Gastrocnemius medialis (tissue), 4 donors: ENCODE results near the gene CABCOCO1. TPM values are rescaled to one million over a fixed set of nuclear protein-coding genes. Genes with fewer than 3 reads are reported as not detected.

Experiments
- ATAC-seq, 2 donors: fragments of 150-250 bp; one replicate each; pipeline ENCODE4 v1.9.1; 2016
- DNase-seq, 2 donors: peaks; one replicate each; pipeline ENCODE4 v3.0.0-alpha.2; 2019
- H3K27ac ChIP-seq, 4 donors: fragments of 200-600 bp; sonication (generic); 1 replicate in 1 of 4; 2 replicates in 3 of 4; pipeline ENCODE4 v1.5.1; 2016 to 2018; ENCODE audit warnings: mild to moderate bottlenecking in 2 of 4, moderate library complexity in 1 of 4
- H3K27me3 ChIP-seq, 3 donors: fragments of 200-600 bp; sonication (generic) in 2 of 3; 1 replicate in 1 of 3; 2 replicates in 2 of 3; pipeline versions ENCODE4 v1.5.1 to v1.6.0; 2016 to 2019; ENCODE audit warnings: mild to moderate bottlenecking in 1 of 3, moderate library complexity in 1 of 3
- H3K36me3 ChIP-seq, 2 donors: fragments of 200-600 bp; sonication (generic) in 1 of 2; one replicate each; pipeline ENCODE4 v1.5.1; 2017 to 2018
- H3K4me1 ChIP-seq, 2 donors: fragments of 200-600 bp; sonication (generic) in 1 of 2; one replicate each; pipeline ENCODE4 v1.5.1; 2016 to 2017; ENCODE audit warnings: mild to moderate bottlenecking in 2 of 2
- H3K4me3 ChIP-seq, 4 donors: fragments of 200-600 bp; sonication (generic) in 3 of 4; 1 replicate in 1 of 4; 2 replicates in 3 of 4; pipeline ENCODE4 v1.5.1; 2016 to 2019; ENCODE audit warnings: mild to moderate bottlenecking in 2 of 4
- H3K9me3 ChIP-seq, 3 donors: fragments of 200-600 bp; sonication (generic) in 2 of 3; 1 replicate in 1 of 3; 2 replicates in 2 of 3; pipeline ENCODE4 v1.5.1; 2016 to 2019
- CTCF ChIP-seq, 5 experiments: fragments of 450-650 bp in 3 of 5; fragments of 200-600 bp in 2 of 5; sonication (generic) in 2 of 5; IDR thresholded peaks in 4 of 5; conservative IDR thresholded peaks in 1 of 5; 1 replicate in 4 of 5; 2 replicates in 1 of 5; pipeline ENCODE4 v1.5.1; 2016 to 2019; ENCODE audit warnings: antibody characterized with exemption in 5 of 5, mild to moderate bottlenecking in 3 of 5, moderate library complexity in 3 of 5
- POLR2A ChIP-seq, 2 donors: fragments of 450-650 bp; IDR thresholded peaks; one replicate each; pipeline ENCODE4 v1.6.1; 2017; ENCODE audit warnings: antibody characterized with exemption in 2 of 2, mild to moderate bottlenecking in 2 of 2, moderate library complexity in 2 of 2
- in situ Hi-C, 4 donors: fragments of 200-750 bp; cut with MboI; loops; one replicate each; pipeline versions ENCODE4 v1.15.0 to v1.8.0; 2017; ENCODE audit warnings: low sequenced_read_pairs in 4 of 4
- intact Hi-C: fragments of 100-400 bp; cut with DNase I; formaldehyde crosslinking; loops from one replicate; pipeline ENCODE4 v1.15.1; 2023; ENCODE audit warnings: low total_unique reads
- total RNA-seq, 4 donors: library from RNA; depleted of rRNA; stranded (reverse); fragments of >200 nt; gene quantifications; one replicate each; pipeline versions ENCODE4 v1.1.0 to v1.2.3, GENCODE V29; 2016

The CABCOCO1 gene
- total RNA-seq, 4 donors from 2014 or later = not detected

GRCh38 chr10:61729596-61729995 lies 66.9 kb downstream of the CABCOCO1 start:
- Histone ChIP-seq H3K36me3 (no peaks in the 10 kb centered on the region), H3K4me1 (no peaks in the 10 kb centered on the region), H3K4me3 (no peak overlapping the region), H3K27ac (no peak overlapping the region), H3K9me3 (no peaks in the 10 kb centered on the region), H3K27me3 (no peaks in the 10 kb centered on the region)
- ATAC-seq (no peak), DNase-seq (no peak)
- intact Hi-C loops (no loop called here), in situ Hi-C loops (loop anchor here in 2 of 4 donors (25.0 kb wide), 1 partner anchor 592 kb away; no protein-coding TSS in a partner anchor)
- TF ChIP-seq CTCF (IDR thresholded peaks at IDR 0.05 in 4 of 5, conservative IDR thresholded peaks at IDR 0.05 in 1 of 5) (no peak), POLR2A (IDR thresholded peaks at IDR 0.05) (no peak)

GRCh38 chr10:61730671-61731070 lies 67.9 kb downstream of the CABCOCO1 start:
- no peaks in the 10 kb centered on the region for H3K4me1 ChIP-seq
- in situ Hi-C loops (loop anchor here in 2 of 4 donors (25.0 kb wide), 1 partner anchor 593 kb away; no protein-coding TSS in a partner anchor), intact Hi-C loops (loop anchor here (5.0 kb wide), 1 partner anchor 913 kb away; no protein-coding TSS in a partner anchor)
- no peaks in the 10 kb centered on the region for H3K27me3 ChIP-seq
- H3K27ac ChIP-seq = no peak overlapping the region
- no peaks in the 10 kb centered on the region for H3K36me3 ChIP-seq
- no peak for DNase-seq
- H3K4me3 ChIP-seq = no peak overlapping the region
- ATAC-seq = no peak
- TF ChIP-seq POLR2A (IDR thresholded peaks at IDR 0.05) = no peak
- TF ChIP-seq CTCF (IDR thresholded peaks at IDR 0.05 in 4 of 5, conservative IDR thresholded peaks at IDR 0.05 in 1 of 5) = no peak
- H3K9me3 ChIP-seq = no peaks in the 10 kb centered on the region

- Histone ChIP-seq H3K36me3 (no peaks in the 10 kb centered on the region), H3K27me3 (no peaks in the 10 kb centered on the region), H3K4me3 (no peak overlapping the region), H3K9me3 (no peaks in the 10 kb centered on the region), H3K4me1 (no peaks in the 10 kb centered on the region), H3K27ac (no peak overlapping the region)
- intact Hi-C loops = loop anchor here (5.0 kb wide), 1 partner anchor 914 kb away; no protein-coding TSS in a partner anchor
- DNase-seq (no peak), ATAC-seq (no peak)
- TF ChIP-seq POLR2A (IDR thresholded peaks at IDR 0.05) (no peak), CTCF (IDR thresholded peaks at IDR 0.05 in 4 of 5, conservative IDR thresholded peaks at IDR 0.05 in 1 of 5) (no peak)
- in situ Hi-C loops = loop anchor here in 2 of 4 donors (25.0 kb wide), 1 partner anchor 594 kb away; no protein-coding TSS in a partner anchor
Measured at GRCh38 chr10:61731638-61732037, 68.9 kb downstream of the CABCOCO1 start.

- in situ Hi-C loops = loop anchor here in 2 of 4 donors (25.0 kb wide), 1 partner anchor 595 kb away; no protein-coding TSS in a partner anchor
- DNase-seq (no peak), ATAC-seq (no peak)
- intact Hi-C loops = loop anchor here (5.0 kb wide), 1 partner anchor 915 kb away; no protein-coding TSS in a partner anchor
- H3K27me3 ChIP-seq = no peaks in the 10 kb centered on the region
- no peak overlapping the region for H3K4me3 ChIP-seq
- no peak for TF ChIP-seq CTCF (IDR thresholded peaks at IDR 0.05 in 4 of 5, conservative IDR thresholded peaks at IDR 0.05 in 1 of 5)
- no peak for TF ChIP-seq POLR2A (IDR thresholded peaks at IDR 0.05)
- no peaks in the 10 kb centered on the region for H3K4me1 ChIP-seq
- no peaks in the 10 kb centered on the region for H3K36me3 ChIP-seq
- H3K9me3 ChIP-seq = no peaks in the 10 kb centered on the region
- H3K27ac ChIP-seq = no peak overlapping the region
Measured at GRCh38 chr10:61732629-61733278, 70.0 kb downstream of the CABCOCO1 start.
